GM19467 (cell line): ENCODE data around the gene MYBPC1.
"Not testable (repeated sequence)": the region's sequence is repeated elsewhere in the genome, so short reads cannot be mapped to it uniquely, and the experiment has no call there.

Experiments
- ATAC-seq: cut with Tn5 transposase; IDR thresholded peaks from one replicate; pipeline ENCODE4 v1.9.1; 2021; ENCODE audit warnings: mild to moderate bottlenecking, moderate library complexity; ENCODE audit not compliant: unreplicated experiment

Gene MYBPC1

GRCh38 chr12:101594700-101595099, at the start of gene MYBPC1:
Gene MYBPC1 (plus strand): TSS chr12:101594971. CDS start chr12:101595071, 100 bp downstream.
- ATAC-seq = no peak

GRCh38 chr12:101551362-101552114, 43.2 kb upstream of the MYBPC1 start:
- no peak for ATAC-seq

GRCh38 chr12:101552277-101552676, 42.5 kb upstream of the MYBPC1 start:
- no peak for ATAC-seq

- ATAC-seq = no peak
These were observed 37.7 kb upstream of the MYBPC1 start for GRCh38 chr12:101557094-101557493.

- not testable (repeated sequence) for ATAC-seq
These were observed 36.0 kb upstream of the MYBPC1 start for GRCh38 chr12:101558726-101559125.

GRCh38 chr12:101563212-101563611, 31.6 kb upstream of the MYBPC1 start:
- ATAC-seq = no peak

- no peak for ATAC-seq
These were observed 29.9 kb upstream of the MYBPC1 start for GRCh38 chr12:101564912-101565311.

GRCh38 chr12:101566318-101566717, 28.5 kb upstream of the MYBPC1 start:
- no peak for ATAC-seq

GRCh38 chr12:101567918-101568317, 26.9 kb upstream of the MYBPC1 start:
- ATAC-seq = no peak

GRCh38 chr12:101570047-101570446, 24.7 kb upstream of the MYBPC1 start:
- no peak for ATAC-seq

- no peak for ATAC-seq
These were observed 23.7 kb upstream of the MYBPC1 start for GRCh38 chr12:101571105-101571504.

- ATAC-seq = no peak
These were observed 21.0 kb upstream of the MYBPC1 start for GRCh38 chr12:101573743-101574142.

- no peak for ATAC-seq
These were observed 16.4 kb upstream of the MYBPC1 start for GRCh38 chr12:101578417-101578816.

GRCh38 chr12:101581190-101581589, 13.6 kb upstream of the MYBPC1 start:
- ATAC-seq = no peak

- ATAC-seq = no peak
These were observed 11.8 kb upstream of the MYBPC1 start for GRCh38 chr12:101582937-101583336.

- no peak for ATAC-seq
These were observed 4.4 kb upstream of the MYBPC1 start for GRCh38 chr12:101590383-101590782.

- ATAC-seq = no peak
These were observed 3.0 kb upstream of the MYBPC1 start for GRCh38 chr12:101591781-101592180.

GRCh38 chr12:101592448-101592847, 2.3 kb upstream of the MYBPC1 start:
- no peak for ATAC-seq

GRCh38 chr12:101592921-101593320, 1.9 kb upstream of the MYBPC1 start:
- no peak for ATAC-seq

GRCh38 chr12:101596172-101596571, 1.4 kb downstream of the MYBPC1 start:
- no peak for ATAC-seq

- no peak for ATAC-seq
These were observed 2.4 kb downstream of the MYBPC1 start for GRCh38 chr12:101597164-101597563.

GRCh38 chr12:101598483-101598882, 3.7 kb downstream of the MYBPC1 start:
- no peak for ATAC-seq

- ATAC-seq = no peak
These were observed 4.5 kb downstream of the MYBPC1 start for GRCh38 chr12:101599311-101599710.
